ENCODE results near the gene LNX2.

LNX2 gene

GRCh38 chr13:27620377-27621115 lies at the start of gene LNX2:
Gene LNX2 (minus strand): TSS chr13:27620529. CDS start chr13:27581703, 38,826 bp downstream.
- DNase-seq: peak; percentile 97

- DNase-seq: no peak
These were observed 47.6 kb upstream of the LNX2 start for GRCh38 chr13:27667946-27668345.

- no peak for DNase-seq
These were observed 46.6 kb upstream of the LNX2 start for GRCh38 chr13:27666951-27667350.

- DNase-seq: no peak
These were observed 45.4 kb upstream of the LNX2 start for GRCh38 chr13:27665761-27666160.

- no peak for DNase-seq
These were observed 45.0 kb upstream of the LNX2 start for GRCh38 chr13:27665333-27665732.

GRCh38 chr13:27663947-27664346 lies 43.6 kb upstream of the LNX2 start:
- DNase-seq: no peak

- no peak for DNase-seq
These were observed 42.6 kb upstream of the LNX2 start for GRCh38 chr13:27662738-27663470.

GRCh38 chr13:27661017-27661416 lies 40.7 kb upstream of the LNX2 start:
- no peak for DNase-seq

GRCh38 chr13:27660511-27660910 lies 40.2 kb upstream of the LNX2 start:
- no peak for DNase-seq

GRCh38 chr13:27659145-27659865 lies 39.0 kb upstream of the LNX2 start:
- DNase-seq: no peak

GRCh38 chr13:27658546-27658945 lies 38.2 kb upstream of the LNX2 start:
- no peak for DNase-seq

- DNase-seq: no peak
These were observed 37.4 kb upstream of the LNX2 start for GRCh38 chr13:27657724-27658123.

- DNase-seq: no peak
These were observed 34.5 kb upstream of the LNX2 start for GRCh38 chr13:27654816-27655215.

GRCh38 chr13:27654059-27654458 lies 33.7 kb upstream of the LNX2 start:
- DNase-seq: no peak

- DNase-seq: no peak
These were observed 30.0 kb upstream of the LNX2 start for GRCh38 chr13:27650312-27650711.

GRCh38 chr13:27644302-27644701 lies 24.0 kb upstream of the LNX2 start:
- no peak for DNase-seq

GRCh38 chr13:27643334-27644132 lies 23.2 kb upstream of the LNX2 start:
- no peak for DNase-seq

- no peak for DNase-seq
These were observed 21.6 kb upstream of the LNX2 start for GRCh38 chr13:27641711-27642502.

- DNase-seq: no peak
These were observed 18.9 kb upstream of the LNX2 start for GRCh38 chr13:27639186-27639585.

GRCh38 chr13:27638521-27638920 lies 18.2 kb upstream of the LNX2 start:
- no peak for DNase-seq

GRCh38 chr13:27638001-27638400 lies 17.7 kb upstream of the LNX2 start:
- DNase-seq: no peak

GRCh38 chr13:27637289-27637626 lies 16.9 kb upstream of the LNX2 start:
- DNase-seq: no peak
